CMK (cell line): Measurements from ENCODE around the gene KCNE1.
A peak's percentile ranks its signal among the peaks of the same experiment; 100 is the strongest.
"Not testable (repeated sequence)": the region's sequence is repeated elsewhere in the genome, so short reads cannot be mapped to it uniquely, and the experiment has no call there.

Experiments
- DNase-seq: peaks from one replicate; pipeline ENCODE4 v3.0.0-alpha.2; 2010; ENCODE audit warnings: low read depth

The KCNE1 gene

GRCh38 chr21:34511787-34512455 is at the start of gene KCNE1:
TSS of gene KCNE1 (minus strand) at chr21:34512210. CDS start at chr21:34449634, 62,576 bp downstream.
- DNase-seq: no peak

- DNase-seq: no peak
These were observed 49.8 kb upstream of the KCNE1 start for GRCh38 chr21:34561806-34562205.

DNA sequence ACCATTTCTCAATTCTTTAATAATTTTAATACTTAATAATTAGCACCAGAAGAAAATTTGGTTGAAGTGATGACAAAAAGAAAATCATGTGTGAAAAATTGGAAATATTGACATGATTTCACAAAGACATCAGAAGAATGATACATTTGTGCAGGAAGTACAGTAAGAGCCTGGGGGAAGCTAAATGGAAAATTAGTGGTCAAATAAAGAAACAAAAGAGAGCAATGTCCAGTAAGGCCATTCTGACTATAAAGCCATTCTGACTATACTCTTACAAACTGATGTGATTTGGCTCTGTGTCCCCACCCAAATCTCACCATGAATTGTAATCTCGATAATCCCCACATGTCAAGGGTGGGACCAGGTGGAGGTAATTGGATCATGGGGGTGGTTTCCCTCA is 48.6 kb upstream of the KCNE1 start:
- DNase-seq: no peak

DNA sequence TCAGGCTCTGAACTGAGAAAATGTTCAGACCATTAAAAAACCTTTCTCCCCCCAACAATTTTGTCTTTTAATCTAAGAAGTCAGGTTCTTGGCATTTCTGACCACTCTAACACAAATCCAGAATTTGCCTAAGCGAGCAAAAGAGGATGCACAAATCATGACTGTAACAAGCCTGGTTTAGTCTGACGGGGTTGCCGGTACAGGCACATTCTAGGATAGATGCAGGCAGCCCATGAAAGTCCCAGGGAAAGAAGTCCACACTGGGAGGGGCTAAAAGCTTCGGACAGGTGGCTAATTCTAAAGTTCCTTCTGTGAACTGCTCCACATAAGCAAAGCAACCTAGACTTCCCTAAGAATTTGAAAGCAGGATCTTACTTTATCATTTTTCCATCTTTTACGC is 48.0 kb upstream of the KCNE1 start:
- no peak for DNase-seq

DNA sequence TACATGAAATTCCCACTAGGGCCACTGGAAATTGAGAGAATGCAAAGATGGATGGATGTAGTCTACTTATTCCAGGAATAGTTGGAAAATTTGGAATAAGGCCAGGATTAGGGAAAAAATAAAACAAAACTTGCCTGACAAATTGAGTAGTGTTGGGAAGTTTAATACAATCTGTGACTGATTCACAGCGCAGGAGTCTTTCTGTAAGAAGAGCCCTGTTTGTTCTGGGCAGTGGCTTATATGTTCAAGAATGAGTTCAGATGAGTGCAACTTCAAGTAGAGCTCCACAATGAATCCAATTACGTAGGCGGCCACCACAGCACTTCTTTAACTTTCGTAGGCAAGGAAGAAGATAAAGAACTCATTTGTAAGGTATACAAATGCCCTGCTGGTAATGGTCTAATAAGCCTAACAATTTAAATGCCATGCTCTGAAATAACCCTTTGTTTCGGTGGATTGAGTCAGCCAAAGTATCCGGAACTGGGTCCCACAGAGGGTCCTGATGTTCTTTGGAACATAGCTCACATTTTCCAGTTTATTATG is 47.1 kb upstream of the KCNE1 start:
- no peak for DNase-seq

- no peak for DNase-seq
These were observed 46.2 kb upstream of the KCNE1 start for GRCh38 chr21:34558166-34558565.

- DNase-seq: no peak
These were observed 45.3 kb upstream of the KCNE1 start for GRCh38 chr21:34557261-34557660.

DNA sequence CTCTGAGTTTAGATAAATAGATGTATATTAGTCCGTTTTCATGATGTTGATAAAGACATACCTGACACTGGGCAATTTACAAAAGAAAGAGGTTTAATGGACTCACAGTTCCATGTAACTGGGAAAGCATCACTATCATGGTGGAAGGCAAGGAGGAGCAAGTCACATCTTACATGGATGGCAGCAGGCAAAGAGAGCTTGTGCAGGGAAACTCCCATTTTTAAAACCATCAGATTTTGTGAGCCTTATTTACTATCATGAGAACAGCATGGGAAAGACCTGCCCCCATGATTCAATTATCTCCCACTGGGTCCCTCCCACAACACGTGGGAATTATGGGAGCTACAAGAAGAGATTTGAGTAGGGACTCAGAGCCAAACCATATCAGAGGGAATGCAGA is 42.7 kb upstream of the KCNE1 start:
- not testable (repeated sequence) for DNase-seq

GRCh38 chr21:34554227-34554626 is 42.2 kb upstream of the KCNE1 start:
- DNase-seq: no peak

- DNase-seq: no peak
These were observed 41.3 kb upstream of the KCNE1 start for GRCh38 chr21:34553151-34553952.

GRCh38 chr21:34552360-34553098 is 40.5 kb upstream of the KCNE1 start:
- DNase-seq: no peak

DNA sequence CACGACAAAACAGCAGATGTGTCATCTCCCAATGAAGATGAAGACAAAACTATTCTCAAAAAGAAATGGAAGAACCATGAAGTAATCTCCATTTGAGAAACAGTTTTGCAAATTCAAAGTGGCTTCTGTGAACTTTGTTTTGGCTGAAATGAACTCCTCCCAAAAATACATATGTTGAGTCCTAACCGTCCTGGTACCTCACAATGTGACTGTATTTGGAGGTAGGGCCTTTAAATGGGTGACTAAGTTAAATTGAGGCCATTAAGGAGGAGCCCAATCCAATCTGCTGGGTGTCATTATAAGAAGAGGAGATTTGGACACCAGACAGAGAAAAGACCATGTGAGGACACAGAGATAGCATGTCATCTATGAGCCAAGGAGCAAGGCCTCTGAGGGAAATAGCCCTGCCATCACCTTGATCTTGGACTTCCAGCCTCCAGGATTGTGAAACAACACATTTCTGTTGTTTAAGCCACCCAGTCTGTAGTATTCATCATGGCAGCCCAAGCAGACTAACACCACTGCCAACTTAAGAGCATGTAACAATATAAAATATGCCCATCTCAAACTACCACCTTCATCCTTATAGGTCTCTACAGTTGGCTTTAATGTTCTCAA is 38.3 kb upstream of the KCNE1 start:
- no peak for DNase-seq

GRCh38 chr21:34548781-34549376 is 36.9 kb upstream of the KCNE1 start:
- DNase-seq: no peak

DNA sequence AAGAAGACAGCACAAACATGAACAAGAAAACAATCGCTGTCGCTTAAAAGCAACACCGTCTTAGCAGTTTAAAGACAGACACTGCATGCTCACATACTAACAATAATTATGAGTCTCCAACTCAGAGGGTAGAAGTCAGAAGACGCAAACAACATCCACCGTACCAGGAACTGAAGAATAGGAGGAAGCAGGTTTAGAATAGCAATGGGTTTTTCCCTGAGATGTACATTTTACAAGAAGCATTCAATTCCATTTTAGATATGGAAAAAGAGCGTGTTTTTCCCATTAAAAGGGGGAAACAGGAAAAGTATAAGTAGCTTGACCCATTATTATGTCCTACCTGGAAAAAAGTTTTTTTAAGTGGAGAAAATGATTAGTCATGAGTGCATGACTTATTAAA is 34.5 kb upstream of the KCNE1 start:
- DNase-seq: no peak

GRCh38 chr21:34545079-34545884 is 33.3 kb upstream of the KCNE1 start:
- DNase-seq: peak; percentile 25

DNA sequence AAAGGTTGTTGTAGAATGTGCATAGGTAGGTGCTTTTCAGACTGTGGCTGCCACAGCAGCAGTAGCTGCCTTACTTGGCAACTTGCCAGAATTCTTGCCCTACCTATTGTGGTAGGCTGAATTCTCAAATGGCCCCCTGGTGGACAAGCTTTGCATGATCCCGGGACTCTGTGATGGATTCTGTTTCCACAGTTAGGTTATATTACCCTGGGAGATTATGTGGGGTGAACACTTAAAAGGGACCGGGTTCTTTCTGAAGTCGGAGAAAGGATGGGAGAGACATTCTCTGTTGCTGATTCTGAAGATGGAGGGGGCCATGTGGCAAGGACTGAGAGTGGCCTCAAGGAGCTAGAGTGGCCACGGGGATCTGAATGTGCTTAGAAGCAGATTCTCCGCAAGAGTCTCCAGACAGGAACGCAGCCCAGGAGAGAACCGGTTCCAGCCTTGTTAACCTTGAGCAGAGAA is 32.1 kb upstream of the KCNE1 start:
- DNase-seq: peak; percentile 70

DNA sequence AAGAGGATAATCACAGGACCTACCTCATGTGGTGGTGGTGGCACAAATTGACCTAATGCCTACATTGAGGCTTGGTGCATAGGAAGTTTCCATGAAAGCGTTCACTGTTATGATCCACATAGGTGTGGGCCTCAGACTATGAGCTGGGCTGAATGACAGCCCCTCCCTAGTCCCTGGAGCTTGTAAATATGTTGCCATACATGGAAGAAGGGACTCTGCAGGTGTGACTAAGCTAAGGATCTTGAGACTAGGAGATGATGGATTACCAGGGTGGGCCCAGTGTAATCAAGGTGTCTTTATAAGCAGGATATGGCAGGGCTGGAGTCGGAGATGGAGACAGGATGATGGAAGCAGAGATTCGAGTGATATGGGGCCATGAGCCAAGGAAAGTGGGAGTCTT is 31.0 kb upstream of the KCNE1 start:
- no peak for DNase-seq

DNA sequence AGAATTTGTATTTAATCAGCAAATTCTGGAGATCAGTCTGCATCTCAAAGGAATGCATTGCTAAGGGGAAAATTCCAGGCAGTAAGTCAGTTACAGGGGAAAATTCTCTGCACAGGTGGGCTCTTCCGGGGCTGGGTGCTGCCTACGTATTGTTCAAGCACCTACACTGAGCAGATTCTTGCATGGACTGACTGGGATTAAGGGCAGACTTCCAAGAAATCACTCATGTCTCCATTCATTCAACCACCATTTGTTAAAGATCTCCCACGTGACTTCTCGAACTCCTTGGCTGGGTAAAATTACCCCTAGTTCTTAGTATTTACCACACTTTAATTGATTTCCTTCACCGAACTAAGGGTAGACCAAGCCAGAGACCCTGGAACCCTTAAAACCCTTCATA is 28.2 kb upstream of the KCNE1 start:
- no peak for DNase-seq

- DNase-seq: no peak
These were observed 25.8 kb upstream of the KCNE1 start for GRCh38 chr21:34537838-34538237.

GRCh38 chr21:34536820-34537219 is 24.8 kb upstream of the KCNE1 start:
- no peak for DNase-seq

DNA sequence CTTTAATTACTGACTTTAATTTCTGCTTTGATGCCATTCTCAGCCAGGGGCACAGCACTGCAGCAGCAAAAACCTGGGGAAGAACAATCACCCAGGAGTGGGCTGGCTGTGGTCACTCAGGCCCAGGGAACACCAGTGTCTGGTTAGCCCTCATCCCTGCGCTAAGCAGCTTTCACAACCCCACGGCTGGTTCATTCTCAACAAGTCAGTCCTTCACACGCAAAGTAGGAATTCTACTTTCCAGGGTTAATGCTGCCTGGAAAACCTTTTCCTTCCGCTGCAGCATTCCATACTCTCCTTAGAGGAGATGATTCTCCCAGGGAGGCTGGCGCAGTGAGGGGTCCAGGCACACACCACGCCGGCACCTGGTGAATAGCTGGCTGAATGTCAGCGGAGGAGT is 24.3 kb upstream of the KCNE1 start:
- DNase-seq: no peak
